ENCODE measurements around the gene FREM2.

FREM2 gene

GRCh38 chr13:38758277-38758676, 71.4 kb downstream of the FREM2 start:
- DNase-seq (ENCODE audit: low read depth): no peak

- DNase-seq (ENCODE audit: low read depth): no peak
Measured at GRCh38 chr13:38759390-38759789, 72.5 kb downstream of the FREM2 start.

DNA sequence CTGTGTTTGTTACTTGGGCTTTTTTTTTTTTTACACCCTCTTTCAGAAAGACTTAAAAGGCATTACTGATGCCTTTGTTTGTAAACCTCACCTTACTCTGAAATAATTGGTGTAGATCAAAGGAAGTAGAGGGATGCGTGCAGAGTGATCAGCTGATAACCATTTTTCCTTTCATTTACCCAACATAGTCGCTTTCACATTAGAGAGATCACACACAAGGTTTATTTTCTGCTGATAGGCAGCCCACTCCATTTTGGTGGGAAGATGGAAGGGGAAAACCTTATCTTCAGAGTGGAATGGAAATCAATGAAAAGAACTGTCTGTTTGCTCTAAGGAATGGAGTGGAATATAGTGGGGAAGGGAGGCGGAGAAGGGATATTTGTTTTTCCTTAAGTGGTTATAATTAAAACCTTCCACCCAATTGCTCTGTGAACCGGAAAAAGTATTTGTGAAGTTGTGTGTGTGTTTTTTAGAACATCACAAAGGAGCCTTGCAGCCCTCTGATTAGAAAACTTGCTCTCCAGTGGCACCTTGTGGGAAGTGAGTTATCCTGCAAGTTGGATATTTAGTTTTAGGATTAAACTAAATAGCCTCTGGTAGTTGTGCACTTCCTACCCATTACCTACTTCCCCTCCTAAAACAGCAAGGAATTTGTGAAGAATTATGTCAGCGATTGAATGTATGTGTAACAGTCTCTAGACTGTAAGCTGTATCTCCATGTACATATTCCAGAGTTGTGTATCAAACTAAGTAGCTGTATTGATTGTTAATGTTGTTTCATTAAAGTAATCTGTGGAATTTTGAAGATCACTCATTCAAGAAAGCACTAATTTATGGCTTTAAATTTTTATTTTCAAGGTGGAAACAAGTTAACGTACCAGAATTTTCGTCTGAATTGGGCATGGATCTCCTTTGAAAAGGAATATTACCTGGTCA, 76.8 kb downstream of the FREM2 start:
- peak; percentile 40 for DNase-seq (ENCODE audit: low read depth)

DNA sequence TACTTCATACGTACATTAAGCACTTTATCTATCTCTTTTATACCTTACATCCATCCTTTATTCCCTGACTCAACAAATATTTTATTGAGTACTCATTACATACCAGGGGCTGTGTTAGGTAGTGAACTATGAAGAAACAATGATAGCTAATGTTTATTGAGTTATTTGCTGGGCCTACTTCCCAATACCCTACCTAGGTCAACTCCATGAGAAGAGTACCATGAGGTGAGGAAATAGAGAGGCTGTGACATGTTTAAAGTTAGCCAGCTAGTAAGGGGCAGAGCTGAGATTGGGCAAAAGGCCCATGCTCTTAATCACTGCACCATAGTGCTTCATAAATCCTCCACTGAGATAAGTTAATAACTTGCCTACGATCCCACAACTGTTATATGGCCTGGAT, 79.9 kb downstream of the FREM2 start:
- DNase-seq (ENCODE audit: low read depth): no peak

DNA sequence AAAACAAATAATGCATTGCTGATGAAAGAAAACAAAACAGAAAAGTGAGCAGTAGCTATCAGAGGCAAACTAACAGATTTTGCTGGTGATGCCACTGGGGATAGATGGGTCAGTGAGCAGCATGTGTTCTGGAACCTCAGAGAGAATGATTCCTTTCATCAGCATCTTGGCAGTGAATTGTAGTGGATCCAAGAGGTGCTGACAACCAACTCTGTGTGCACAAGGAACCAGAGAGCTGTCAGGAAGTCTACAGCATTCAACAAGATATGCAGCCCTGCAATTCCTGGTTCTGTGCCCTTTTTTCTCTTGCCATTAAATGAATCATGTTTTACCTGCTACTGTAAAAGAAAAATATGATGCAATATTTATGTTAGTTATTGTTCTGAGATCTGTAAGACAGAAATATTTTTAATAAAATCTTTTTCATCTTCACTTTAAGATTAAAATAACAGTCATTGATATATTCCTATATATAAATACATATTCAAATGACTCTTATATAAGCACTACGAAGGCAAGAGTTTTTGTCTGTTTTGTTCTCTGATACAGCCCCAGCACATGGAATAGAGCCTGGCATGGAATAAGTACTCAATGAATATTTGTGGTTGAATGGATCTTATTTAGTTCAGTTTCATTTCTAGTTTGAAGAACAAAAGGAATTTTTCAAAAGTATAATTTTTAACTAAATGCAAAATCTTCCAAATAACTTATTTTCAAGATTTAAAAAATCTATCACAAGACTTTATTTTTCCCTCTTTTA, 80.8 kb downstream of the FREM2 start:
- no peak for DNase-seq (ENCODE audit: low read depth)

GRCh38 chr13:38769526-38769925, 82.6 kb downstream of the FREM2 start:
- DNase-seq (ENCODE audit: low read depth): no peak

DNA sequence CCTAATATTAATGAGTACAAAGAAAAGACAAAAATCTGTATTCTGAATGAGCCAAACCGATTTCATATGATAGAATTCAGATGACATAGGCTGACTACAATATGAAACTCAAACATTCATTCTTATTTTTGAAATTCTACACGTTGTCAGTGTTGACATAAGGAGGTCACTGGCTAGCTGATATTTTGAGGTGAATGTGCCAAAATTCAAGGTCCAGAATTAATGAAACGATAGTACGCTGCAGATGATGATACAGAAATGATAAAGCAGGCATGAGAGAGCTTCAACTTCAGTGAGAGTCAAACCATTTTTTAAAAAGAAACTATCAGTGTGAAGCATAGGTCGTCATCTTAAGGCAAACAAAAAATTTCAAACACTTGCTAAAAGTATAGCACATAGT, 88.2 kb downstream of the FREM2 start:
- no peak for DNase-seq (ENCODE audit: low read depth)

DNA sequence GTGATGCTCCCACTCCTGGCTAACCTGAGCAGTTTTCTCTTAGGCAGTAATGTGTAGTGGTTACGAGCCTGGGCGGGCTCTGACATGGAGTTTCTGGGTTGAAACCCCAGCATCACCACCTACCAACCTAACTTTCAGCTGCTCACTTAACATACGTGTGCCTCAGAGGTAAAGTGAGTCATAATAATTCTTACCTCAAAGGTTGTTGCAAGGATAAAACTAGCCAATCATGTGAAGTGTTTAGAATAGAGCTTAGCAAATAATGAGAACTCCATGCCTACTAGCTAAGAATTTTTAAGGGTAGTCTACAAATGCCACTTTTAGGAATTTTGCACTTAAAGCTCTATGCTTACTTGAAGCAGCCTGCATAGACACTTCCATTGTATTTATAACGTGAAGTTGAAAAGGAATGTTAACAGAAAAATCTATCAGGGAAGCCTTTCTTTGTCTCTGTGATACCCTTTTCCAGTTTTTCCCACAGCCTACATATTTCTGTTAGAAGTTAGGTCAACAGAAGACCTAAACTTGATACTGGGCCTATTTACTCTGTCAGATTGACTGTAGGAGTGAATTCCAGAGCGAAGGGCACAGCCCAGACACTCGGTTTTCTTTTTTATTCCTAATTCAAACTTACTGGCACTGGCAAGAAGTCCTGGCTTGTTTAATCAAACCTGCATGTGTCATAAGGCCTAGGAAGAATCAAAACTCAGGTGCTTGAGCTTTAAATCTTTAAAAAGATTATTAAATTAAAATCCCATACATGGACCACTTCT, 90.7 kb downstream of the FREM2 start:
- no peak for DNase-seq (ENCODE audit: low read depth)

DNA sequence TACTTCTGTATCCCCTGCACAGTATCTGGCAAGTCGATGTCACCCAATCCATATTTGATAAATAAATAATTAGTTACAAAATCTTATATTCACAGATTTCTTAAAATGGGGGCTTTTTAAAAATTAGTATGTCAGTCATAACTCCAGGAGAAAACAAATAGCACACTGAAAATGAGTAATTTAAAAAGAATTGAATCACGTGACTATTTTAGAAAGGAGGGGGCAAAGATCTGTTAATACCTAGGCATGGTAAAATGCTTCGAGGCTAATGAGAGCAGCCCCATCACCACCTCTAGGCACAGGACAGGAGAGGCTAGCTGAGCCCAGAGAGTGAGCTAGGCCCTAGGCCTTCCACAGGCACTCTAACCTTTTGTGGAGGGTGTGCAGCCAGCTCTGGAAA, 94.7 kb downstream of the FREM2 start:
- DNase-seq (ENCODE audit: low read depth): no peak

DNA sequence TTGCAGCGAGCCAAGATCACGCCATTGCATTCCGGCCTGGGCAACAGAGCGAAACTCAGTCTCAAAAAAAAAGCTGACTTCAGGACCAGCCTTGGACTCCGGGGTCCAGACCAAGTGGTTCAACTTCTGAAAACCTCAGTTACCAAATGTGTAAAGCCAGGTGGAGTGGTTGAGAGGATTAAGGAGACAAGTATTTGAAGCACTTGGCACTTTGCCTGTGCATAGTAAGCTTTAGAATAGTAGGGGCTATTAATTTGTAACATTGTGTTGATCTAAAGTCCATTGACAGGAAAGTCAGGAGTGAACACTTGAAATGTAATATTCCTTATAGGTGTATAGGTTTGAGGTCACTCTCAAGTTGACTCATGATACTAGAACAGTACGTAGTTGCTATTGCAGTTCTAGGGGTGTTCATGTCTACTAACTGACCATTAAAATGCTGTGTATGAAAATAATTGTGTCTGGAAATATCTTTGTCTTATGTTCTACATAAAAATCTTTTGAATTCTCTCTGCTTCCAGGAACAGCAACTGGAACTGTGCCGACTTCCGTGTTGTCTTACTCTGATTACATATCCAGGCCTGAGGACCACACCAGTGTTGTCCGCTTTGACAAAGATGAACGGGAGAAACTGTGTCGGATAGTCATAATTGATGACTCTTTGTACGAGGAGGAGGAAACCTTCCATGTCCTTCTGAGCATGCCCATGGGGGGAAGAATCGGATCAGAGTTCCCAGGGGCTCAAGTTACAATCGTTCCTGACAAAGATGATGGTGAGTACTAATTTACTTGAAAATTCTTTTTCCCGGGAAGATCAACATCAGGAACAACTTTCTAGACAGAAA, 97.4 kb downstream of the FREM2 start:
- DNase-seq (ENCODE audit: low read depth): no peak

GRCh38 chr13:38785042-38785441, 98.2 kb downstream of the FREM2 start:
- DNase-seq (ENCODE audit: low read depth): no peak

DNA sequence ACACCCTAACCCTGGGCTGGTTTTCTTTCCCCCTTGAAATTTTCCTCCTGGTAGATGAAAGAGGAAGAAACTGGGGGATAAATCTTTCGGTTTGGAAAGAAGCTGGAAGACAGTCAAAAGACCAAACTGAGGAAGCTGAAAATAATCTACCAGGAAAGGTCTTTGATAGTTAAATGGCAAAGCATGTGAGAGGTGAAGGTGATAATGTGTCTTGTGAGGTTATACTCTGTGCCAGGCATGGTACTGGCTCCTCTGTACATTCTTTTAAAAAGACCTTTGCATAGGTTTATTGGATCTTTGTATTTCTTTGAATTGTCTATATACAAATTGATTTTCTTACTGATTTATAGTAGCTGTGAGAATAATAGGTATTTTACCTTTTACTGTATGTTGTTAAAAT, 98.6 kb downstream of the FREM2 start:
- DNase-seq (ENCODE audit: low read depth): no peak

DNA sequence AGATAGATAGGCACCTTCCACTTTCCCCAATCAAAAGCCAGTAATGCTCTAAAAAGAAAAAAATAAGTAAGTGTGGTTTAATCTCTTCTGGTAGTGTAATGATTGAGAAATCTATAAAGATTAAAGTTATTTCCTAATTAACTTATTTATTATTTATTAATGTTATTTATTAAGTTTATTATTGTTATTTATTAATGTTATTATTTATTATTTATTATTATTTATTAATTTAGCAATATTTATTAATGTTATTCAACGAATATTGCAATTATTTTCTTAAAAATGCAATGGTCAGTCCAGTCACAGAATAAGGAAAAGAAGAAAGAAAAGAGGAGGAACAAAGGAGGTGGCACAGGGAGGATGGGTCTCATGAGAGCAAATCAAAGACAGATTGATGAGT, 100.7 kb downstream of the FREM2 start:
- no peak for DNase-seq (ENCODE audit: low read depth)

- DNase-seq (ENCODE audit: low read depth): no peak
Measured at GRCh38 chr13:38796890-38797289, 110.0 kb downstream of the FREM2 start.

- no peak for DNase-seq (ENCODE audit: low read depth)
Measured at GRCh38 chr13:38803531-38803930, 116.7 kb downstream of the FREM2 start.

DNA sequence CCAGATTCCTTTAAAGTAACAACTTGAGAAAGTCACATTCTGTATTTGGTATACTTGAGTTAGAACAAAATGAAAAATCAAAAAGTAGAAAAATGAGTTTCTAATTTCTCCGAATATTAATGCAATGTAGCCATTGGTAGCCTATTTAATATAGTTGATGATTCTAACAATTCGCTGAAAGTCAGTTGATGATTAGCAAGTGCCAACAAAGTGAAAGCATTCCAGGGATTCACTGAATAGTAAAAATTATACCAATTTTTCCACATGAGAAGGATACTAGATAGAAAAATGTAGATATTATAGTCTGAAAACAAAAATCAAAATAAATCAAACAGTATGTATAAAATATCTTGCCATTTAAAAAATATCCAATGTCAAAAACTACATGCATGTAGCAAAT, 117.2 kb downstream of the FREM2 start:
- DNase-seq (ENCODE audit: low read depth): no peak

DNA sequence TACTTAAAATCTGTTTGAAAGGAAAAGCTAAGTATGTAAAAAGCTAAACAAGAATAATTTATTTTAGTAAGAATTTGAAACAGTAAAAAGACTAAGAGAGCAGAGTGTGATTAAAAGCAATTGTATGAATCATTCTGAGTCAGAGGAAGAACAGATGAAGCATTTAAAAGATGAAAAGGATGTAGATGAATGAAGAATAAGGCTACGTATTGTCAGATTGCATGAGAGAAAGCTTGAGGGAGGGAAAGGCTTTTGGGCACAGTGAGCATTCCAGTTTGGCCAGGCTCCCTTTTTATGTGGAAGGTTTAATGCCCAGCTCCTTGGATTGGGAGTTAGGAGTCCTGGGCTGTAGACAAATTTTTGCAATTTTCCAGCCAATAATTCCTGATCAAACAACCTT, 117.7 kb downstream of the FREM2 start:
- DNase-seq (ENCODE audit: low read depth): peak; percentile 34

- DNase-seq (ENCODE audit: low read depth): no peak
Measured at GRCh38 chr13:38814331-38814730, 127.5 kb downstream of the FREM2 start.

DNA sequence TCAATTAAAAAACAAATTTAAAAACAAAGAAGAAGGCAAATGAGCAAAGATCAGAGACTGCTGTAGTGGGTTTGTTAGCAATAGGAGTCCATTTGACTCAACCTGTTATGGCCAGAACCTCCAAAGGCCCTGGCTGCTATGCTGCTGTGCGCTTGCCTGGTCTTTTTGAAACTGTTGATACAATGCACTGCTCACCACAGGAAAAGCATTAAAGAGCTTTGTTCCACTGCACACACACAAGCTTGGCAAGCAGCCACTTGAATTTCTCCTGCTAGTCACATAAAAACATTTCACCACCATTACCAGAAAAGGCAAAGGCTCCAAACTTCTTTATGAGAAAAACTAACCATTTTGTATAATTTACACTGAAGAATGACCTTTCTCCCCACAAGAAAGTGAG, 132.2 kb downstream of the FREM2 start:
- no peak for DNase-seq (ENCODE audit: low read depth)

GRCh38 chr13:38819596-38819995, 132.7 kb downstream of the FREM2 start:
- no peak for DNase-seq (ENCODE audit: low read depth)

DNA sequence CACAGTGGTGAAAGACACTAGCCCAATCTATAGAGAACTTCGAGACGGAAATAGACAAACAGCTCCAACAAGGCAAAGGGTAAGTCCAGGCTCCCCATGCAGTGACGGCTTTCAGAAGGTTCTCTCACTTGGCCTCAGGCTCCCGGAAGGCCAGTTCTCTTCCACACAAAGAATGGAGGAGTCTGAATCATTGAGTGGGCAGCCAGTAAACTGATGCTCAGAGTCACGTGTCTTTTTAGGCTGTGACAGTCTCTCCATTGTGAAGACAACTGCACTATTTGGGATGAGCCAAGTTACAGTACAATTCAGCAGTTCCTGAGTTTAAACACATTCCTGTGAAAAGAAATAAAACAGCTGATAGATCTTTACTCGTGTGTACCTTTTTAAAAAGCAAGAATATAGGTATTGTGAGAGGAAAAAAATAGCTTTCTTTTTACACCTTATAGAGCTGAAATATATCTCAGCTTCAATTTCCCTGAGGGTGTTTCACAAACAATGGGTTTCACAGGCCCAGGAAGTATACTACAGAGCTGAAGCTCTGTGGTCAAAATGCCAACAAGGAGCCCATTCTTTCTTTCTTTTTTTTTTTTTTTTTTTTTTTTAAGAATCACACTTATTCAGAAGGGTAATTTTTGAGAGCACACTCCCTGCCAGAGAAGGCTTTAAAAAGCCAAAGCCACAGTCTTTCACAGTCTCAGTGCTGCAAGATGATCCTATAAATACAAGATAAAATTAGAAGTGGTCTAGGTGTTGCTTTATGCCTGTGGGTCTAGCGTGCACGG, 135.1 kb downstream of the FREM2 start:
- DNase-seq (ENCODE audit: low read depth): no peak
